Cerebellar cortex (tissue), 1 donor: ENCODE measurements around the gene SLBP.
A peak's percentile ranks its signal among the peaks of the same experiment; 100 is the strongest.
"Not testable (repeated sequence)": the region's sequence is repeated elsewhere in the genome, so short reads cannot be mapped to it uniquely, and the experiment has no call there.

Source experiments
- DNase-seq: peaks from one replicate; pipeline ENCODE4 v3.0.0-alpha.2; 2015; ENCODE audit warnings: low spot score

The SLBP gene

GRCh38 chr4:1675136-1675801, 36.9 kb downstream of the SLBP start:
- DNase-seq = no peak

GRCh38 chr4:1674682-1675081, 37.4 kb downstream of the SLBP start:
- DNase-seq = no peak

DNA sequence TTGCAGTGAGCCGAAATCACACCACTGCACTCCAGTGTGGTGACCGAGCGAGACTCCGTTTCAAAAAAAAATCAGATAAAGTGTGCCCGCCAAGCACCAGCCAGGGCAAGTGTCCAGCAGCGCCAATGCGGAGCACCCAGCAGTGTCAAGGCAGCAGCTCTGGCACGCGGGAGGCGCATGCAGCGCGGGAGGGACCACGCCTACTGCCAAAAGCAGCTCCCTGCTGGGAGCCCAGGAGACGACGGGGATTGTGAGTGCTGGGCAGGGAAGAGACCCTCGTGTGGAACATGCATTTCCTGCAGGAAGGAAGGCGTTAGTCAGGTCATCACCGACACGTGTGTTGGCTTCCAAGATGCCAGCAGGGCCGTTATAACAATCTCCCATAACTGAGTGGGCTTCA, 38.4 kb downstream of the SLBP start:
- DNase-seq = no peak

DNA sequence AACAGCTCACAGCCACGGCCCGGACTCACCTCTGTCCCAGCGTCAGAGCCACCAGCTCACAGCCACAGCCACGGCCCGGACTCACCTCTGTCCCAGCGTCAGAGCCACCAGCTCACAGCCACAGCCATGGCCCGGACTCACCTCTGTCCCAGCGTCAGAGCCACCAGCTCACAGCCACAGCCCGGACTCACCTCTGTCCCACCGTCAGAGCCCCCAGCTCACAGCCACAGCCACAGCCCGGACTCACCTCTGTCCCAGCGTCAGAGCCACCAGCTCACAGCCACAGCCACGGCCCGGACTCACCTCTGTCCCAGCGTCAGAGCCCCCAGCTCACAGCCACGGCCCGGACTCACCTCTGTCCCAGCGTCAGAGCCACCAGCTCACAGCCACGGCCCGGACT, 41.1 kb downstream of the SLBP start:
- not testable (repeated sequence) for DNase-seq

- no peak for DNase-seq
Observed at GRCh38 chr4:1670279-1670678, 41.8 kb downstream of the SLBP start.

DNA sequence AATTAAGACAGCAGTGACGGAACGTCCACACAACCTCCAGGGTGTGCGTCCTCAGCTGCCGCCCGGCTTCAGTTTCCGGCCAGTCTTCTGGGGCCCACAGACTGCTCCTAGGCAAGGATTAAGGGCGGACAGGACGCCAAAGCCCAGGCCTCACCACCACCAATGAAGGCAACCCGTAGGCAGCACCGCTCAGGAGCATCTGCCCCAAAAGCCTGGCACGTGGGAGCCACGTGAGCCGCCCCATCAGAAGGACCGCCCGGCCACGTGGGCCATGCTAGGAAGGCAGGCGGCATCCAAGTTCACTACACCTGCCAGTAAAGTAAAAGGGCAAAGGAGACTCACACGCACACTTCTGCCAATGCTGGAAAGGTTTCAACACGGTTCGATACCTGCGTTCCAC, 42.3 kb downstream of the SLBP start:
- DNase-seq = no peak

GRCh38 chr4:1669270-1669669, 42.8 kb downstream of the SLBP start:
- no peak for DNase-seq

GRCh38 chr4:1668488-1668840, 43.7 kb downstream of the SLBP start:
- no peak for DNase-seq

GRCh38 chr4:1667273-1667672, 44.8 kb downstream of the SLBP start:
- DNase-seq = no peak

DNA sequence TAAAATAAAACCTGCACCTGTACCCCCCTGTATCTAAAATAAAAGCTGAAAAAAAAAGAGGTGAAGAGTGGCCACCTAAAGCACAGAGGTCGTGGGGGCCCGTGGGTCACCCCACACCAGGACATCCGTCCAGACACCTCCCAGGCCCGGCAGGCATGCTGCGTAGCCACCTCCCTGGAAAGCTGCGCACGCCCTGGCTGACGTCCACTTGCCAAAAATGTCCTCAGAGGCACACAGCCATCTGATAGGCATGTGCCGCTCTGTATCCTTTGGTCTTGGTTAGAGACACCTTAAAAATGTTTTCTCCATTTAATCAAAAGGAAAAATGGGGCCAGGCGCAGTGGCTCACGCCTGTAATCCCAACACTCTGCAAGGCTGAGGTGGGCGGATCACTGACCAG, 45.7 kb downstream of the SLBP start:
- DNase-seq = peak; percentile 90

DNA sequence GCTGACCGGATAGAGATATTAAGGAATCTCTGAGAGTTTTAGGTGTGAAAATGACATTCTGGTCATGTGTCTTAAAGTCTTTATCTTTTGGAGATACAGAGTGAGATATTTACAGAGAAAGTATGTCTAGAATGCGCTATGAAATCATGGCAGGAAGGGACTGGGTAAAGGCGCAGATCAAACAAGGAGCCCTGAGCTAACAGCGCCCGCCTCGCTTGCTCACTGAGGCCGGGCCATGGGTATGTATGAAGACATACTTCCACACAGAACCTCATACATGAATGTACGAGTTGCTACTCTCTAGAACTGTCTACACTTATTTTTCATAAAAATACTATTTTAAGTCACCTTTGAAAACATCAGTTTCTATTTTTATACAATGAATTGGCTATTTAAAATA, 48.0 kb downstream of the SLBP start:
- no peak for DNase-seq

DNA sequence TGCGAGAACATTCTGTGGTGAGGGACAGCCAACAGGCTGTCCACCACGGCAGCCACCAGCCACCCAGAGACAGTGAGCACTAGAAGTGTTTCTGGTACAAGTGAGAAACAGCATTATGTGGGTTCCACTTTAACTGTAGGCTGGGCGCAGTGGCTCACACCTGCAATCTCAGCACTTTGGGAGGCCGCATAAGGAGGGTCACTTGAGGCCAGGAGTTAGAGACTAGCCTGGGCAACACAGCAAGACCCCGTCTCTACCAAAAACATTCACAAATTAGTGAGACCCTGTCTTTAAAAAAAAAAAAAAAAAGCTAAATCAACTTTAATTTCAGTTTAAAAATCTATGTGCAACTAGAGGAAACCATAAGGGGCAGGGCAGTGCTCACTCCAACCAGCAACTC, 48.6 kb downstream of the SLBP start:
- no peak for DNase-seq

GRCh38 chr4:1661695-1662094, 50.4 kb downstream of the SLBP start:
- no peak for DNase-seq

GRCh38 chr4:1660948-1661677, 51.0 kb downstream of the SLBP start:
- DNase-seq = no peak

- no peak for DNase-seq
Observed at GRCh38 chr4:1659104-1660043, 52.7 kb downstream of the SLBP start.

DNA sequence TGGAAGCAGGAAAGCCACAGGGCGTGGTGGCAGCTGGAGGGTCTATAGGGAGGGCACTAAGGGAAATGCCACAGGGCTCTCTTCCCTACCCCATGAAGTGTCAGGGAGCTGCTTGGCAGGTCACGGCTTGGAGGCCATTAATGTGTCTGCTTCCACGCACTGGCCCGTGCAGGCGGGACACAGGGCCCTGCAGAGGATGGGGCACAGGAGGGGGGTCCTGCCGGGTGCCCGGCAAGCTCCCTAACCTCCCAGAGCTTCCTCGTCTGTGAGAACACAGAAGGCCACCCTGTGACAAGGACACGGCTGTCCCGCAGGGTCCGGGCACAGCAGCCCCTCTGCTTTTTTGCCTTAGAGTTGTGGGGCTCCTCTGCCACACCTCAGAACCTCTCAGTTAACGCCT, 53.5 kb downstream of the SLBP start:
- DNase-seq = no peak

GRCh38 chr4:1658146-1658545, 54.0 kb downstream of the SLBP start:
- no peak for DNase-seq

DNA sequence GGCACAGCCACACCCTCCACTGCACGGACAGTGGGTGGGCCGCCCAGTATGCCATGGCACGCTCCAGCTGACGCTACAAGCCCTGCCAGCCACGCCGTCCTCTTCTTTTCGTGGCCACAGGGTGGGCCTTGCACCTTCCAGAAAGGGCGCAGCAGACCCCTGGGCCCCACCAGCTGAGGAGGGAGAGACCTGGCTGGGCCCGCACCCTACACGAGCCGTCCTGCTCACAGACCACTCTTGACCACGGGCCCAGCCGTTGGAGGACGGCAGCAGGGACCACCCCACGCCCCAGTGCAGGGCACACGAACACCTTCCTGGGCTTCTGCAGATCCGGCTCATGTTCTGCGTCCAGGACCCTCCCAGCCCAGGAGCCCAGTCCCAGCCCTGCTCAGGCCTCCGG, 55.1 kb downstream of the SLBP start:
- no peak for DNase-seq

DNA sequence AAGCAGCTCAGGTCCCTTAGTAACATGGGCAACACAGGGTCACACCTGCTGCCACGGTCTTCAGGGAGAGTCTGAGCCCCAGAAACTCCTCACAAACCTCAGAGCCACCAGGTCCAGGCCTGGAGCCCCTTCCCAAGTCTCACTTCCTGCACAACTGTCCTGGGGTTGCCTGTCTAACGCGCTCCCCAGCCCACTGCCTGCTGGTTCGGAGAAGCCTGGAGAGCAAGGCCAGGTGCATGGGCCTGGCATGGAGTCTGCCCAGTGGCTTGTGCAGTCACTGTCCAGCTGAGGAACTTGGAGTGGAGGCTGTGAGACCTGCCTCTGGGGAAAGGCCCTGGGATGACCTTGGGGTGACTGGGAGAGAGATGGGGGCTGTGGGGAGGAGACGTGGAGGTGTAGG, 56.0 kb downstream of the SLBP start:
- DNase-seq = no peak

- no peak for DNase-seq
Observed at GRCh38 chr4:1655676-1656075, 56.4 kb downstream of the SLBP start.

DNA sequence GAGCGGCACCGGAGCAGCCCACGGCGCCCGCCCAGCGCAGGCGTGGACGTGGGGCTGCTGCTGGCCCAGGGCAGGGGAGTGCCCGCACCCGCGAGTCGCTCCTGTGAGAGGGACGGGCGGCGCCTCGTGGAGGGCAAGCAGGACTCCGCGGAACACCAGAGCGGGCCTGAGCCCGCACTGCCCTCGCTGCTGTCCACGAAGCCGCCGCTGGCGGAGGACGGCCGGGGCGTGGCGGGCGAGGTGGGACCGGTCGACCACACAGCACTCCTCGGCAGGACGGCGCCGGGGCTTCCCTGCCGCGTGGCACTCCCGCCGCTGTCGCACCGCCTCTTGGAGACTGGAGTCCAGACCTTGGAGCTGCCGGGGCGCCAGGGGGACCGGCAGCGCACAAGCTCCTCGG, 57.0 kb downstream of the SLBP start:
- DNase-seq = no peak

- DNase-seq = no peak
Observed at GRCh38 chr4:1654216-1654955, 57.7 kb downstream of the SLBP start.
